Measurements from ENCODE around the gene ARHGAP26.

ARHGAP26 gene

DNA sequence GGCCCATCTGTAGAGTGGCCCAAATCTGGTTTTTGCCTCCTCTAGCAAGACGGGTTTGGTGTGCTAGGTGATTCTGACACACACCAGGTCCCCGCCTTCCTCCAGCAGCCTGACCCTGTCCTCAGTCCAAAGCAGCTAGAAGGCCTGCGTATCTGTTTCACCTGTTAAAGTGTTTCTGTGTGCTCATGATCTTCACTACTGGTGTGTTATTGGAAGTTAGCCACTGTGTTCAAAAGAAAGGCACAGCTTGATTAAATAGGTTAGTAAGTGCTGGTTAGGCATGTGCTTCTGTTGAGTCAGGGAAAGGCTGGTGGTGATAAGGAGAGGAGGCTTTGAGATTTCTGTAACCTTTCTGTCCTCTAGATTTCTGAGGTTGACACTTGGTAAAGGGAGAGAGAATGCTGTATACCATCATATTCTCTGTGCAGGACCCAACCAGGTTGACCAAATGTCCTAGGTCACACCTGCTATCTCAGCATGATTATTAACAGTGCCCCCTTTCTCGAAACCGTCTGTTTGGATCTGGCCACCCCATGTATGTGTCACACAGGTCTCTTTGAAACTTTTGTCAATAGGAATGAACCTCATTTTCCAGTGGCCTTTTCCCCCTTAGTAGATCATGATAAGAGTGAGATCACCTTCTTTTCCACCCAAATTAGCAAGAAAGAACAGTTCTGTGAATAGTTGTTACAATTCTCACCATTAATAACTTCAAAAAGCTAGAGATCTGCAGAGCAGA lies 58.8 kb downstream of the ARHGAP26 start:
- no peak for DNase-seq (ENCODE audit: low read depth, low spot score)

DNA sequence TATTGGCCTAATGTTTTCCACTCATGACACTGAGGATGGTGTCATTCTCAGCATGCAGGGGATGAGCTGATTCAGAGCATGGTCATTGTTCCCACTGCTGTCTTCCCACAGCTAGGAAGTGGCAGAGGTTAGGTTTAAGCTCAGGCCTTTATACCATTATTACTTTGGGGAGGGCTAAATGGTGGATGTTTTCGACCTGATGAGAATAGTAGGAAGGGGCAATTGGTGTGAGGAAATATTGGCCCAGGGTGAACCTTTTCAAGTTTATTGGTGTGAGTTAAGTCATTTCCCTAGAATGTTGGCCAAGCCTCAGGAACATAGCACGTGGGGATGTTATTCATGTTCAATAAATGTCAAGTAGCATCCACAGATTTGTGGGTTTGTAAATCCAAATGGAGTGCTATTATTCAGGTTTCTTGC lies 59.6 kb downstream of the ARHGAP26 start:
- DNase-seq (ENCODE audit: low read depth, low spot score): no peak

DNA sequence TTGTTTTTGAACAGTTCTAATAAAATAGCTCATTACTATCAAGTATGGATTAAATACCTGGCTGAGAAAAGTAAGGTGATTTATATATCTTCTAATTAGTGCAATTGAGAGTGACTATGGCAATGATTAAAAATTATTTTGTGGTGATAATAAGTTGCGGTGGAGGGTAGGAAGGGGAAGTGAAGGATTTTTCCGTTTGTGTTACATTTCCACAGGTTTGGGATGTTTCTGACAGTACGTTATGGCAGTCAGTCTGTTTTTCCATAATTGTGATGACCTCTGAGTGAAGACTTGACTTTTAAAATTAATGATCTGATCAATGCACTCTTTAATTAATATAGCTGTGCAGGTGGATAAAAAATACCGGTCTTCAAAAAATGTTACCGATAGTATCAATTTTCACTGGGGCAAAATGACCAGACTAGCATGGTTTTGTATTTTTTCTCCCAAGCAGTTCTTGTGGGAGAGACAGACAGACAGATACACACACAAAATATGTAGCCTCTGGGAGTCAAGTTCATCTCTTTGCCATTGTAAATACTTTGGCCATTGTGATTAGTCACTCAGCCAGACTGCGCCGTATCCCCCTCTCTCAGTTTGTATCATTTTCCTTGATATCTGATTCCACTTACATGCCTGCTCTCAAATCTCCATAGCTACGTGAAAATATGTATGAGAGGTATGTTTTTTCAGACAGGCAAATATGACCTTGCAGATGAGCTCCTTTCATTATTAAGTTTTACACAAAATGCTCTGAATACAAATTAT lies 60.2 kb downstream of the ARHGAP26 start:
- no peak for DNase-seq (ENCODE audit: low read depth, low spot score)

DNA sequence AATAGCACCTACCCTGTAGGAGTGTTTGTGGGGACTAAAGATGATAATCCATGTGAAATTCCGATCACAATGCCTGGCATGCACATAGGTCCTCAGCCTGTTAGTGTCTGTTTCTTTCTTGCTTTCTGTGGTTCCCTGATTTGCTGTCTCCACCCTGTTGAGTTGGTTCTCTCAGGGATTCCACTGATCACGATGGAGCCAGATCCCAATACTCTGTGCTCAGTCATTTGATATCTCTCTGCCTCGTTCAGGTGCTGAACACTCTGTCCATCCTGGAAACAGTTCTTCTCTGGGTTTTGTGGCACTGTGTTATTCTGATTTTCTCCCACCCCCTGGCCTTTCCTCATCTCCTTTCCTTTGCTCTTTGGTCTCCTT lies 60.8 kb downstream of the ARHGAP26 start:
- DNase-seq (ENCODE audit: low read depth, low spot score): no peak

DNA sequence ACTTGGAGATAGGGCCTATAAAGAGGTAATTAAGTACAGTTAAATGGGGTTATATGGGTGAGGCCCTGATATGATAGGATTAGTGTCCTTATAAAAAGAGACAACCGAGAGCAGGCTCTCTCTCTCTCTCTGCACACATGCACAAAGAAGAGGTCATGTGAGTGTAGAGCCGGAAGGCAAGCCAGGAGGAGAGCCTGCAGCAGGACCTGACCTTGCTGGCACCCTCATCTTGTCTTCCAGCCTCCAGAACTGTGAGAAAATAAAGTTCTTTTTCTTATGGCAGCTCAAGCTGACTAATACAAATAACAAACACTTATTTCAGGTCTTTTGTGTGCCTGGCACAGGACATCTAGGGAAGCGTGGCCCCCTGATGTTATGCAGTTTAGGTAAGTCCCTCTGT lies 62.1 kb downstream of the ARHGAP26 start:
- DNase-seq (ENCODE audit: low read depth, low spot score): no peak

DNA sequence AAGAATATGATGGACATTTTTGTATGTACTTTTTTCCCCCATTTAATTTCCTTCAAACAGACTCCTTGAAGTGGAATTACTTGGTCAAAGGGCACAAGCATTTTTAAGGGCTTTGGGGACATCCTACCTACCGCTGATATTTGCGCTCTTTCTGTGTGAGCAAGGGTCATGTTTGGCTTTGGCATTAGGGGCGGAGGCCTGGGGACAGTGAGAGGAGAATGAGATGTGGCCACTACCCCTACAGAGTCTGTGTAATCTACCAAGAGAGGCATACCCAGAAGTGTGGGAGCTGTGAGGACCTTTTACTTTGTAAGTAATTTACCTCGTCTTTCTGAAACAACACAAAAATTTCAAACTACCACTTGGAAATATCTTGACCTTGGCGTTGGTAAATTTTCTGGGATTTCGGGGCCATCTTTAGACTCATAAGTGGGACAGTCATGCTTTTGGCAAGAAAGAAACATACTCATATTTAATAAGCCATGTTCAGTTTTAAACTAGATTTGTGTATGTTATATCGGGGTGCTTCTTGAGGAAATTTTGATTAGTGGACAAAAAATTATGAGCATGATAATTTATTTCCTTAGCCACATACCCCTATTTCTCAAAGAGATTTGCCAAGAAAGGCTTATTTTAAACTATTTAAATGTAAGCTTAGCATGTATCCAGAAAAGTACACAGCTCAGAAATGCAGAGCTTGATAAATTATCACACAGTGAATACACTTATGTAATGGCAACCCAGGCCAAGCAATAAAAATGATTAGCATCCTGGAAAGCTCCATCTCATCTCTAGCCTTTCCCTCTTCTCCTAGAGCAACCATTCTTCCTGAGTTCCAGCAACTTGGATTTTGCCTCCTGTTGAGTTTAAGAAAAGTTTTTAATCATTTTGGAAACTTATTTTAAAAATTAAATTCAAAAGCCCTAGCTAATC lies 63.6 kb downstream of the ARHGAP26 start:
- DNase-seq (ENCODE audit: low read depth, low spot score): no peak

DNA sequence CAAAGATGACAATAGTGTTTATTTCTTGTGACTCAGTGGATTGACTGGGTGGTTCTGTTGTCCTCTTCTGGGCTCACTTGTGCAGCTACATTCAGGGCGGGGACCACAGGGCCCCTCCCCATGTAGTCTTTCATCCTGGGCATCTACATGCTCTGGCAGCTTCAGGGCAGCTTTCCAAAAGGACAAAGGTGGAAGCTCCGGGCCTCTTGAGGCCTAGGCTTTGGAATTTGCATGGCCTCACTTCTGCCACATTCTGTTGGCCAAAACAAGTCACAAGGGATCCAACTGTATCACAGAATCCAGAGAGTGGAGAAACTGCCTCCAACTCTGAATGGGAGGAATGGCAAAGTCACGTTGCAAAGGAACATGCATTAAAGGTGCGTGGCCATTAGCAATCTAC lies 64.3 kb downstream of the ARHGAP26 start:
- no peak for DNase-seq (ENCODE audit: low read depth, low spot score)

DNA sequence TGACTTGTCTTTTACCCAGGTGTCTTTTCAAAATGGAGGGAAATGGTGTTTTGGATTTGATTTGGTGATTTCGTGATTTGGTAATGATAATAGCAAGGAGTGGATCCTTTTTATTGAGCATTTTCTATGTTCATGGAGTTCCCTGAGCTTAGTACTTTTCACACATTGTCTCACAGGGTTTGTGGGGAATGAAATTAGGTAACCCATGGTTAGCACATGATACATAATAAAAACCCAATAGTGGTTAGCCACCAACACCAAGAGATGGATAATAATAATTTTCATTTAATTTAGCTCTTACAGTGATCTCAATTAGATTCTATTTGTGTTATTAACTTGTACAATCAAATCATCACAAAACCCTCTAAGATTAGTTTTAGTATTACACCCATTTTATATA lies 65.4 kb downstream of the ARHGAP26 start:
- no peak for DNase-seq (ENCODE audit: low read depth, low spot score)

DNA sequence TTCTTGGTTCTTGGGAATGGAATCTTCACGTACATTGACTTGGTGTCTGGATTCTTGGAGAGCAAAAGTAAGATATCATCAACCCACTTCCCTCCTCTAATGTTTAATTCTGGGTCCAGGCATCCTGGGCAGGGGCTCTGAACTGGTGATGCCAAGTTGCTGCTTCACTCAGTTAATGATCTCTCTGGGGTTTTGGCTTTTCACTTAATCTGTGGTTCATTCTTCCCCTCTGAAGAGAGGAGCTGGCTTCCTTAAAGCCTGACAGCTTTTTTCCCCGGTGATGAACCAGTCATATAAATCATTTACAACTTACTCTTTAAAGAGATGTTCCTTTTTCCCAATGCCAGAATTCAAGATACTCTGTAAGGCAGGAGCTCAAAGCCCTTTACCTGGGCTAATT lies 65.9 kb downstream of the ARHGAP26 start:
- no peak for DNase-seq (ENCODE audit: low read depth, low spot score)

DNA sequence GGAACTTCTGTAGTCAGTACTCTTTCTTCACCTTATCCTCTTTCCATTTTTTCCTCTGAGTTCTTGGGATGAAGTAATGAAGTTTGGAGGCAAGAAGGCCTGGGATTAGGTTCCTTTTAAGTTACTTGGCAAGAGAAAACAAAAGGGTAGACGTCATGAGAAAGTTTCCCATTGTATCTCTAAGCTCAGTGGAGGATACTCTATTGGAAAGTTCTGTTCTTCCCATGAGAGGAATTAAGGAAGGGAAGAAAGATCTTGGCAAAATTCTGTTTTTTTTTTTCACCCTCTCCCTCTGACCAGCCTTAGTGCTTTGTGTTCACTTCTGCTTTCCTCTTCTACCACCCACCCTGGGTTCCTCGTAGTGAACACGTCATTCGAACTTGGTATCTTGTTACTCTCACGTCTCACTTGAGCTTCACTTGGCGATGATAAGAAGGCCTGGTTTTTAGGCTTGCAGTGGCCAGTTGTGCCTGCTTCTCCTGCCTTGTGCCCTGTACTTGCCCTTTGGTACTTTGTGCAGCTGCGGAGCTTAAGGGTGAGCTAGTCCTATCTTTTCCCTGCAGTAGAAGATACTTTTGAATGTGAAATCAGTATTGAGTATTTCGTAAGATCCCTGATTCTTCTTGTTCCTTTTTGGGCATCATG lies 67.0 kb downstream of the ARHGAP26 start:
- no peak for DNase-seq (ENCODE audit: low read depth, low spot score)

DNA sequence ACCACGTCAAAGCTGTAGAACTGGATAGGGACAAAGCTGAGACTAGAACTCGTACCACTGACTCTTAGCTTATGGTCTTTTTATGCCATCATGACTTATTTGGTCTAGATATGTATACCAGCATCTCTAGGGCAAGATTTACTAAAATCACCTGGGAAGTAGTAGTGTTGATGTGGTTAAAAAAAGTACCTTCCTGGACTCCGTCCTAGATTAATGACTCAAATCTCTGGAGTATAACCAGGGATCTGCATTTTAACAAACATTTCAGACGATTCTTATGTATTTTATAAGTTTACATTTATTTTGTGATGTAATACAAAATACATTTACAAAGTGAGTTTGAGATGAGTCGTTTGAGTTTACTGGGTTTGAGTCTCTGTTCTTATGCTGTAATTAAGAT lies 68.7 kb downstream of the ARHGAP26 start:
- DNase-seq (ENCODE audit: low read depth, low spot score): no peak

DNA sequence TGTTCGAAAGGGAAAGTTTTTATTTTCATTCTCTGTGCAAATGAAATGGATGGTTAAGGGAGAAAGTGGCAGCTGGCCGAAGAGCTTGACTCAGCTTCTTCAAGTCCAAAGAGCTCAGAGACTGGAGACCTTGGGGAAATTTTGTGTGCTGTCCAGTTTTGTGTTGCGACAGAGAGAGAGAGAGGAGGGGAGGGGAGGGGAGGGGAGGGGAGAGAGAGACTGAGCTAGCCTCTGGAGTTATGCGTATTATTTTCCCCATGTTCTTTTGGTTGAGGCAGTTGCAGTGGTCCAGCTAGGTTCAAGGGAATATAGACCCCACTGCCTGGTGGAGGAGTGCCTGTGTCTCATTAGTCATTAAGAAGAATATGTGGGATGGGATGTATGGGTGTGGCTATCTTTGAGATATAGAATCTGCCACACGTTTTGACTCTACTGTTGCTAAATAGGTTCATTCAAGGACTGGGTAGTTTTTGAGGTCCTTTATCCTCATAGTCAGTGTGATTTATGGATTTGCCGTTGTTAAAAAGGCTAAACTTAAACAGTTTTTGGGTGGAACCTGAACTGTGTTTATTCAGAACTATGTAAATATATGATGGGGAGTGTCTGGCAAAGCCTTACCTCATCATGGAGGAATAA lies 69.7 kb downstream of the ARHGAP26 start:
- DNase-seq (ENCODE audit: low read depth, low spot score): no peak

DNA sequence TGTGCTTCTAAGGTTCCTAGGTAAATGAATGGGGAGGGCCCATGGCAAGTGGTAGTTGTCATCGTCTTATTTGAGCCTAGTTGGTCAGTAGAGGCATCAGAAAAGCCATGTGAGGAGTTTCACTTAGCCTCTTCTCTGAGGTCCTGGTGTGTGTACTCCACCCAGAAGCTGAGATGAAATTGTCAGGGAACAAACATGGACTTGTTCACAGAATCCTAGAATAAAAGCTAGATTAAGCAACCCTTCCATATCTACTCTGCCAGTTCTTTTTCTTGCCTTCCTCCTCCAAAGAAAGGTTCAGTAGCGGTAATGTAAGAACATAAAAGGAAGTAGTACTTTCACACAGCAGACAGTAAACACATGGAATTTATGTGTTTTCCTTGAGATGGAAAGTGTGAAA lies 70.4 kb downstream of the ARHGAP26 start:
- no peak for DNase-seq (ENCODE audit: low read depth, low spot score)

DNA sequence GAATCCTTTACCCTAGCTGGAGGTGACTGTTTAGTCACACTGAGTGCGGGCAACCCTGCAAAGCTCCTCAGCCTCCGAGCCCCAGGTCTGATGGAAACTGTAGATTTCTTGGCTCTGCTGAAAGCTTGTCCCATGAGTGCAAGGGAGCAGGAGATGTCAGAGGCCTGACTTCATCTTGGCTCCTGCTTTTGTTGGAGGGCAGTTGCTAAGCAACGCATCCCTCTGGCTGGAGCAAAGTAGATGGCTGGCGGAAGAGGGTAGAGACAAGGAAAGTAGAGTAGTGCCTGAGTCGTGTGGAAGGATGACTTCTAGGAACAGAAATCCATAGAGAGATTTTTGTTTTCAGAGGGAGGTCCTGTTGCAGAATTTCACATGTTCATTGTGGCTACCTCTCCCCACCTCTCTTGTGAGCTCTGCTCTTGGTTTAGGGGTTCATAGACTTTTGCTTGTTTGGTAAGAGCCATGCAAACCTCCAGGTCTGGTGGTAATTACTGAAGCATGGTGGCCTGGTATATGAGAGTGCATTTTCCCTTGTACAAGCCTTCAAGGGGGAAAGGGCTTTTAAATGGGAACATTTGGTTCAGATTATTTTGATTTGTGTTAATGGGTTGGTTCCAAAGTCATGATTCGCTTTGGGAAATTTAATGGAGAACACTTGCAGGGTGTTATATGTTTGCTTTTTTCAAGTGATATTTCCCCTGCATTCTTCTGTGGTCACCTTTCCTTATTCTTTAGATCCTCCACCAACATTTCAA lies 71.5 kb downstream of the ARHGAP26 start:
- DNase-seq (ENCODE audit: low read depth, low spot score): no peak

DNA sequence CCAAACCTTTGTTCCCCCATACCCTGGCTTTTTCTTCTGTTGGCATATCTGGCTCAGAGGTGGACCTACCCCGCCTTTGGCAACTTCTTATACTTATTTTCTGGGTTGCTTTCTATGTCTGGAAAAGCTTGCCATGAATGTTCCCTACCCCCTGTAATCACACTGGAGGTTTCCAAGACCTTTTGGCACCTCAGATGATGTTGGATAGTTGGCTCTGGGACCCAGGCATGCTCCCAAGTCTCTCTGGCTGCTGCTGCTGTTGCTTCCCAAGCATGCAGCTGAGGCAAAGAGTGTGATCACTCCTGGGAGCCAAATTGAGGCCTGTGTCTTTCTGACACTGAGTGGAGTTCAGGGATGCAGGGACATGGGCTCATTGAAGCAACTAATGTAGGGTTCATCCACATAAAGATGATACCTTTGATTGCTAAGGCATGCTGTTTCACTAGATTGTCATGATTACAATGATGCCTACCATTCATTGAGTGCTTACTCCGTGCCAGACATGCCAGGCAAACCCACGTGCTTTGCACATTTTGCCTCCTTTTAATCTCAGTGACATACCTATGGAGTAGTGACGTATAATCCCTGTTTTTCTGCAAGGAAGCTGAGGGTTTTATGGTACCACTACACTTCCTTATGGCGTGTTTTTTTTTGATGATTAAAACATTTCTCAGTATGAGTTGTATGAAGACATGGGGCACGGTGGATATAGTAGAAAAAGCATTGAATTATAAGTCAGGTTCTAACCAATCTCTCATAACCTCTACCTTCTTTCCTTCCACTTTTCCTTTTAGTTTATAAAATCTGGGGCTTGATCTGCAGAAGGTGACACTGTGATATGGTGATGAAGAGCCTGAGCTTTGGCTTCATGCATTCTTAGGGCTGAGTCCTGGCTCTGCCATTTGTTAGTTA lies 73.1 kb downstream of the ARHGAP26 start:
- no peak for DNase-seq (ENCODE audit: low read depth, low spot score)

DNA sequence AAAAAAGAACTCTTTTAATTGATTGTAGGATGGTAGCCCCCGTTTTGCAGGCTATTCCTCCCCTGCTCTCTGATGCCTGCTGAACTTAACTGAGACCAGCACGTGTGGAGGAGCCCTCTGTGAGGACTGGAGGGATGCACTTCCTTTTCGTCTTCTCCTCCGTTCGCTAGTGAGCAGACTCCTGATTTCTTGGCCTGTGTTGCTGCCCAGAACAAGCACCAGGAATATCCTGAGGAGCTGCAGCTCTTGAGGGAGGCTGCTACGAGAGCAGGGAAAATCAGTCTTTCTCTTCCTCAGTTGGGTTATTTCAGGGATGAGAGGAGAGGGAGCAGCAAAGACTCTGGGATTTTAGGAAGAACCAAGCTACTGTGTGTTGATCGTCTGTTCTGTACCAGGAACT lies 74.7 kb downstream of the ARHGAP26 start:
- no peak for DNase-seq (ENCODE audit: low read depth, low spot score)

DNA sequence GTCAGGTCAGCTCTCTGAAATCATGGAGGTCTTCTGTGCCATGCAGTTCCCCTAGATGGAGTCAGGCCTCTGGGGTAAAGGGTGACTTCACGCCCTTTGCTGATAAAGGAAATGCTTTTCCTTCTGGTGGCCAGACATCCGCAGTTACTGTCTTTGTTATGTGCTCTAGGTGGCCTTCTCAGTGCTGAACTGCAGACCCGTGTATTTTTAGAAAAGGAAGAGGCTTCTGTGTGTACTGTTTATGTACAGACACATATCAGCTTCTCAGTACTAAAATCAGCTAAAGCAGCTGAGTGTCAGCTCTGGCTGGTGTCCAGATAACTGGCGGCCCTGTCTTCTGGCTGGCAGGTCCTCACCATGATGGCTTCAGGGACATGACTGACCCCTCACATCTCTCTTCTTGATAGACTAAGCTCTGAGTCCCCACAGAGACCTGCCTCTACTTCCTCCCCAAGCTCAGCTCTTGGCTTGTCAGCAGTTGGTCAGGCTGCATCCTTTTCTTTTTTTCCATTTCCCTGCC lies 75.3 kb downstream of the ARHGAP26 start:
- no peak for DNase-seq (ENCODE audit: low read depth, low spot score)

DNA sequence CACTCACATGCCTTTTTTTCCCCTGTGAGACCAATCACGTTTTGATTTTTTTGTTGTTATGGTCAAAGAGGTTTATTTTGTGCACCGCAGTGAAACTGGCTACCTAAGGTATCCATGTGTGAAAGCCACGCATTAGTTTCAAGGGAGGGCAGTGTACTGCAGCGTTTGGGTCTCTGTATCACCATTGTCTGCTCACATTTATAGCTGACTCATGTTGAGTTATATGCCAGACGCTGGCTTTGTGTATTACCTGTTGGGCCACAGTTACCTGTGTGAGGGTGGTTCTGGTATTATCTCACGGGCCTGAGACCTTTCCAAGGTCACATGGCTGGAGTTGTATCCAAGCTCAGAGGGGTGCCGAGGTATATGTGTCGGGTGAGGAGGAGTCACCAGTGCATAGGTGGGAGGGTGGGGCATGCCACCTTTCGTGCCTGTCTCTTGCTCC lies 75.8 kb downstream of the ARHGAP26 start:
- no peak for DNase-seq (ENCODE audit: low read depth, low spot score)

DNA sequence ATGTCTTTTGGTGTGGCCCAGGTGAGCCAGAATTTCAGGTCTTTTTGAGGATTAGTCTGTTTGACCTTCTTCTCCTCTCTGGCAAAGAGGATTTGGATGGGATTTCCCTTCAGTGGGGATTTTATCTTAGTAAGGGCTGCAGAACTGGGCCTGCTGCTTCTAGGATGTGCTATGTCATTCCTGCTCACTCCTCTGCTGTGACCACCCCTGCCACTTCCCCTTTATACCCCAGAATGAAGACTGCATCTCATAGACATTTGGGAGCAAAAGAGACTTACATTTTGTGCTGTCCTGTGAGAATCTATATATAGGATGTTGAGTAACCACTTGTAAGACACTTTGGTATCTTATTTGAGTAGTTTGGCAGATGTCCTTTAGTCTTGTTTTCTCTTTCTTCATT lies 76.2 kb downstream of the ARHGAP26 start:
- no peak for DNase-seq (ENCODE audit: low read depth, low spot score)

Measured in iPS DF 19.7 (cell line).